ENCODE data around the gene FUBP1.
"Not testable (repeated sequence)": the region's sequence is repeated elsewhere in the genome, so short reads cannot be mapped to it uniquely, and the experiment has no call there.

Gene FUBP1

GRCh38 chr1:77942400-77943140 is 36.3 kb downstream of the FUBP1 start:
- no peak for DNase-seq (ENCODE audit: low spot score)

GRCh38 chr1:77940921-77941570 is 37.8 kb downstream of the FUBP1 start:
- no peak for DNase-seq (ENCODE audit: low spot score)

- no peak for DNase-seq (ENCODE audit: low spot score)
These were observed 40.2 kb downstream of the FUBP1 start for GRCh38 chr1:77938651-77939050.

GRCh38 chr1:77929806-77930205 is 49.1 kb downstream of the FUBP1 start:
- DNase-seq (ENCODE audit: low spot score), result no peak

GRCh38 chr1:77927414-77927813 is 51.5 kb downstream of the FUBP1 start:
- no peak for DNase-seq (ENCODE audit: low spot score)

GRCh38 chr1:77926561-77927357 is 52.1 kb downstream of the FUBP1 start:
- no peak for DNase-seq (ENCODE audit: low spot score)

GRCh38 chr1:77925956-77926355 is 52.9 kb downstream of the FUBP1 start:
- no peak for DNase-seq (ENCODE audit: low spot score)

- DNase-seq (ENCODE audit: low spot score), result no peak
These were observed 53.4 kb downstream of the FUBP1 start for GRCh38 chr1:77925518-77925917.

GRCh38 chr1:77918918-77919317 is 60.0 kb downstream of the FUBP1 start:
- DNase-seq (ENCODE audit: low spot score), result not testable (repeated sequence)

GRCh38 chr1:77910116-77910515 is 68.8 kb downstream of the FUBP1 start:
- DNase-seq (ENCODE audit: low spot score), result no peak

- no peak for DNase-seq (ENCODE audit: low spot score)
These were observed 72.2 kb downstream of the FUBP1 start for GRCh38 chr1:77906624-77907023.

GRCh38 chr1:77906019-77906545 is 72.8 kb downstream of the FUBP1 start:
- no peak for DNase-seq (ENCODE audit: low spot score)

- no peak for DNase-seq (ENCODE audit: low spot score)
These were observed 73.3 kb downstream of the FUBP1 start for GRCh38 chr1:77905603-77906002.

- DNase-seq (ENCODE audit: low spot score), result no peak
These were observed 78.1 kb downstream of the FUBP1 start for GRCh38 chr1:77900687-77901293.

- no peak for DNase-seq (ENCODE audit: low spot score)
These were observed 79.1 kb downstream of the FUBP1 start for GRCh38 chr1:77899647-77900320.
